Measurements from ENCODE around the gene KCNJ14. TPM values are rescaled to one million over a fixed set of nuclear protein-coding genes. Genes with fewer than 3 reads are reported as not detected.
A peak's percentile ranks its signal among the peaks of the same experiment; 100 is the strongest.

KCNJ14 gene
- total RNA-seq, 1 experiment from 2014 or later, result 3.6 TPM

- no peaks in the 10 kb centered on the region for H3K9me3 ChIP-seq
Observed at GRCh38 chr19:48516536-48516935, 61.2 kb downstream of the KCNJ14 start.

More at GRCh38 chr19:48516536-48516935, 61.2 kb downstream of the KCNJ14 start:
- ChIA-PET POLR2A (no interaction called here), CTCF (interaction anchor here (1.3 kb wide), 1 partner anchor 68 kb away, joined by 3 read pairs; no protein-coding TSS in a partner anchor)
- Histone ChIP-seq H3K36me3 (ENCODE audit: control insufficient read depth, insufficient read depth, low read length) (no peaks in the 10 kb centered on the region), H3K27me3 (replicated peaks; ENCODE audit: control insufficient read depth, insufficient read depth, low read length) (no peaks in the 10 kb centered on the region), H3K4me3 (ENCODE audit: low read depth, low read length) (no peak overlapping the region), H3K4me1 (peaks cover 7% of the 10 kb centered on the region)
- Mint-ChIP-seq H3K27ac (ENCODE audit: unreplicated experiment) (peak overlapping the region; percentile 74), H3K9me3 (ENCODE audit: unreplicated experiment) (no peaks in the 10 kb centered on the region), H3K4me1 (ENCODE audit: low read depth, unreplicated experiment) (peaks cover 29% of the 10 kb centered on the region), H3K36me3 (ENCODE audit: insufficient read depth, unreplicated experiment) (no peaks in the 10 kb centered on the region), H3K27me3 (ENCODE audit: insufficient read depth, unreplicated experiment) (no peaks in the 10 kb centered on the region), H3K4me3 (ENCODE audit: unreplicated experiment) (peak overlapping the region; percentile 2)
- TF ChIP-seq CTCF (IDR thresholded peaks at IDR 0.05; ENCODE audit: insufficient read depth in 1 of 2, low read depth in 1 of 2, low read length in 1 of 2, severe bottlenecking in 1 of 2, unreplicated experiment in 1 of 2), result no peak
- BruUV-seq (replicated peaks), result no TSS peak
- intact Hi-C loops (cut with micrococcal nuclease; ENCODE audit: unreplicated experiment), result no loop called here
- DNase-seq, result no peak

Other genes with a start within 250 kb of the KCNJ14 start
- gene CARD8, start 199.7 kb upstream of the KCNJ14 start, total RNA-seq (2022), result 17.7 and 19.9 TPM in 2 replicates
- gene ZNF114, start 185.5 kb upstream of the KCNJ14 start, total RNA-seq (2022), result 8.7 and 9.3 TPM in 2 replicates
- gene EMP3, start 130.0 kb upstream of the KCNJ14 start, total RNA-seq (2022), result 6.8 and 11.3 TPM in 2 replicates
- 20.4 and 24.4 TPM in 2 replicates for gene TMEM143, start 91.6 kb upstream of the KCNJ14 start, total RNA-seq (2022)
- gene SYNGR4, start 91.2 kb upstream of the KCNJ14 start, total RNA-seq (2022), result 0.32 TPM in 1 of 2 replicates, not detected in the other
- 375 and 381 TPM in 2 replicates for gene KDELR1, start 64.0 kb upstream of the KCNJ14 start, total RNA-seq (2022)
- 6.5 and 7.3 TPM in 2 replicates for gene GRIN2D, start 61.9 kb upstream of the KCNJ14 start, total RNA-seq (2022)
- gene GRWD1, start 9.6 kb upstream of the KCNJ14 start, total RNA-seq (2022), result 77.3 and 77.4 TPM in 2 replicates
- gene CYTH2, start 13.8 kb downstream of the KCNJ14 start, total RNA-seq (2022), result 74.6 and 81.3 TPM in 2 replicates
- gene LMTK3, start 56.3 kb downstream of the KCNJ14 start, total RNA-seq (2022), result 22.4 and 22.6 TPM in 2 replicates
- gene SULT2B1, start 96.6 kb downstream of the KCNJ14 start, total RNA-seq (2022), result 1.00 and 1.4 TPM in 2 replicates
- not detected in 2 replicates for gene SPACA4, start 151.2 kb downstream of the KCNJ14 start, total RNA-seq (2022)
- gene FAM83E, start 159.5 kb downstream of the KCNJ14 start, total RNA-seq (2022), result 5.8 and 6.8 TPM in 2 replicates
- 1,812 and 1,896 TPM in 2 replicates for gene RPL18, start 163.6 kb downstream of the KCNJ14 start, total RNA-seq (2022)
- gene SPHK2, start 163.9 kb downstream of the KCNJ14 start, total RNA-seq (2022), result 134 and 140 TPM in 2 replicates
- gene DBP, start 181.8 kb downstream of the KCNJ14 start, total RNA-seq (2022), result 17.4 and 17.7 TPM in 2 replicates
- 10.5 and 15.9 TPM in 2 replicates for gene CA11, start 190.6 kb downstream of the KCNJ14 start, total RNA-seq (2022)
- 0.12 and 0.34 TPM in 2 replicates for gene NTN5, start 217.4 kb downstream of the KCNJ14 start, total RNA-seq (2022)
- gene FUT2, start 240.4 kb downstream of the KCNJ14 start, total RNA-seq (2022), result 13.5 and 16.3 TPM in 2 replicates